AG20443 (cell line): ENCODE data around the gene POLR3G.

Experiments
- DNase-seq: peaks from one replicate; pipeline ENCODE4 v3.0.0; 2012; ENCODE audit warnings: low spot score, mixed read lengths

The POLR3G gene

DNA sequence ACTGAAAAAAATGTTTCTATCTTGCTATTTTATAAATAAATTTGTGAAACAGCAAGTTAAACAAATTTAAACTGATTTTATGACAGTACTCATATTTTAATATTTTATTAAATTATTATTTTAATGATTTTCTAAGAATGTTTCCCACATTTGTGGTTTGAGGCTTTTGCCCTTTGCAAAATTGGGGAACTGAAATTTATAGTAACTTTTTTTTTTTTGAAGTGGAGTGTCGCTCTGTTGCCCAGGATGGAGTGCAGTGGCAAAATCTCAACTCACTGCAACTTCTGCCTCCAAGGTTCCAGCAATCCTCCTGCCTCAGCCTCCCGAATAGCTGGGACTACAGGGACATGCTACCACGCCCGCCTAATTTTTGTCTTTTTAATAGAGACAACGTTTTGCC lies 76.7 kb downstream of the POLR3G start:
- no peak for DNase-seq

DNA sequence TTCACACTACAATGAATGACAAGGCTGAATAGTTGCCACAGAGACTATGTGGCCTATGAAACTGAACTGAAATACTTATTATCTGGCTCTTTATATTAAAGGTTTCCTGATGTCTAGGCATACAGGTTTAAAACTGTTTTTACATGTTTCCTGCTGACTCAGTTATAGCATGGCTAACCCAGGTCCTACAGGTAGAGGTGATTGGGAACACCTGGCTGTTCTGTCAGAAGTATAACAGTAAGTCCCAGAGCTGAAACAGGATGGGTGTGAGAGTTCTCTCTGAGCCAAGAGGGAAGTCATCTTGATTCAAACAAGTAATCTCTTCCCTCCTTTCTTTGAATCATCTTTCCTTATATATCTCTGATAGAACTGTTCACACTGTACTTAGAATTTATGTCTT lies 79.0 kb downstream of the POLR3G start:
- DNase-seq = no peak

DNA sequence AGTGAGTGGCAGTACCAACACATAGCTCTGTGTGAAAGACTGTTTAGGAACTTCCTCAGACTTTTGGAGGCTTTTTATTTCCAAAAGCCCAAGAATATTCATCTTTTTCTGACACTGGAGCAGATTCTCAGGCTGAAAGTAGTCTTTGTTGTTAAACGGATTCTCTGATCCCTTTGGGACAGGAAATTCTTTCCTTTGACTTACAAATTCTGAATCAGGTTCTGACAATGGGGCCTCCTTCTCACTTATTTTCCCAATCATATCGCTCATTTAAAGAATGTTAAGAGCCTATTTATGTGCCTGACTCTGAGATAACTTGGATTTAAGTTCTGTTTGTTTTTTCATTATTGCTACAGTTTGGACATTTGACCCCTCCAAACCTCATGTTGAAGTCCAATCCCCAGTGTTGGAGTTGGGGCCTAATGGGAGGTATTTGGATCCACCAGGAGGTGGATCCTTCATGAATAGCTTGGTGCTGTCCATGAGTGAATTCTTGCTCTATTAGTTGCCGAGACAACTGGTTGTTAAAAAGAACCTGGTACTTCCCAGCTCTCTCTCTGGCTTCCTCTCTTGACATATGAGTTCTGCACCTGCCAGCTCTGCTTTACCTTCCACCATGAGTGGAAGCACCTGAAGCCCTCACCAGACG lies 79.8 kb downstream of the POLR3G start:
- DNase-seq = no peak

DNA sequence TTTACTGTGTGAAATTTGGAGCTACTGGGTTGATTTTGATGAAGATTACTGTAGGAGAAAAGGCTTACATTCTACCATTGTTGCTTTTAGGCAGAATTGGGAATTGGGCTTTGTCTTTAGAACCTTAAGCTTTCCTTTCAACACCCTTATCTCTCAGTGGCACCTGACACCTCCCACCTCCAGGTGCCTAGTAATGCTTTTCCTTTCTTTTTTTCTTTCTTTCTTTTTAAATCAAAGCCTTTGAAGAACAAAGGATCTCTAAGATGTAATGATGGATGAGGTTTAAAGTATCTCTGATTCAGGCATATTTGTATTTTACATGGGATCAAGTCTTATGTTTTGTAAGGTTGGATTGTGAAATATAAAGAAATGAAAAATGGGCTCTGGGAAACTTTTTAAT lies 81.0 kb downstream of the POLR3G start:
- DNase-seq = no peak

DNA sequence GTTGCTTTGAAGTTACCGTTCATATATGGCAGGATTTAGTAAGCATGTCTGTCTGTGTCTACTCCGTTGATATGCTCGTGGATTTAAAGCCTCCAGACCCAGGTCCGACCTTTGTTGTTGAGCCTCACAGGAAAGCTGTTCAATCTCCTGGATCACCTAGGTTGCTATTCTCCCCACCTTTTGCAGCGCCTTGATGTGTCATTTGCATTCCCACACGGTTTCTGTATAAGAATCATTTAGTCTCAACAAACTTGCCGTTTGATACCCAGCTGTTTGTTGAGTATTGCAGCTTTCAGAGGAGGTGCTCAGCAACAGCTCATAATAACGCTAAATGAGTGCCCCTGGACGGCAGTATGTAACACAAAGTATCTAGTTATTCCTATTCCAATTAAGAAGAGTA lies 82.7 kb downstream of the POLR3G start:
- no peak for DNase-seq

DNA sequence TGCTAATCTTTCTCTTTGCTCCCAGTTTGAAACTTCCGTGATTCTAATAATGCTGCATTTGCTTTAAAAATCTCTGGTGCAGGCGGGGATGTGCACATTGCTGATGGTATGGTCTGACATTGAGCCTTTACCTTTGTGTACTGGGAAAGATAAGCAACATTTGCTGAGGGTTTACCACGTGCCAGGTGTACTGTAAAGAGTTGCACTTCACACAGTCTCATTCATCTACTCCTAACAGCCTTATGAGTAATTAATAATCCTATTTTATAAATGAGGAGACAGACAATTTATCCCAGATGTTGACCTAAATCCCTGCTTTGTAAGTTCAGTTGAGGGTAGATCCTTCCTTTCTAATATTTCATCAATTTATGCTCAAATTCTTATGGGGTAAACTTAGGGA lies 83.2 kb downstream of the POLR3G start:
- DNase-seq = no peak

DNA sequence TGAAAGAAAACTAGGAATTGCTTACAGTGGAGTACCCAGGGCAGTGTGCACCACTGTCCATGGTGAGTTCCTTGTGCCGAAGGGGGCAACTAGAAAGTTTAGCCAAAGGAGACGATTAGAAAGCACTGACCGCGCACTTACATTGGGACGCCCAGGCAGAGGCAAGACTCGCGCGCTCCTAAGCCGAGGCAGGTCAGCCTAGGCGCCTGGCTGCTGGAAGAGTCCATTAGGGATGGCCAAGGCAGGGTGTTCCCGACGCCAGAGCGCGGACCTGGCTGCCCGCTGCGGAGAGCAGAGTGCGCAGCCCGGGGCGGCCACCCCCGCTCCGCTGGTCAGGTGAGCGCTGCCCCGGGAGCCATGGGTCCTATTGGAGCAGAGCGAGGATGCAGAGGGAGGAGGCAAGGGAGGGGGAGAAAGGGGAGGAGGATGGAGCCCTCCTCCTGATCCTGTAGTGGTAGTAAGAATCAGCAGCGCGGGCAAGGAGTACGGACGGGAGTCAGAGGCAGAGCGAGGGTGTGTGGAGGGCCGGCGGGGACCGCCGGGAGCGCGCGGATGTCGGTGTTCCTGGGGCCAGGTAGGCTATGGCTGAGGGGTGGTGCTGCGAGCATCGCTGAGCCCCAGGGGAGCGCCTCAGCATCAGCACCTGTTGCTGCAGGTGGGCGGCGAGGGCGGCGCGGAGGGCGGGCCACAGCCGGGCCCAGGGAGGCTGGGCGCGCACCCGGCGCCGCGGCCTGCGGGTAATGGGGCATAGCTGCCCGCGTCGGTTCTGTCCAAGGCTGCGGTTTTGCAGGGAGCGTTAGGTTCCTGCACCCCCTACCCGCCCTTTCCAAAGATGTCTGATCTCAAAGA lies 83.9 kb downstream of the POLR3G start, which contains the start of gene ADGRV1:
Gene ADGRV1 (plus strand): TSS at position 454 of the 849 bp plus-strand sequence. CDS start 99 bp downstream, at position 553.
- peak; percentile 37 for DNase-seq

DNA sequence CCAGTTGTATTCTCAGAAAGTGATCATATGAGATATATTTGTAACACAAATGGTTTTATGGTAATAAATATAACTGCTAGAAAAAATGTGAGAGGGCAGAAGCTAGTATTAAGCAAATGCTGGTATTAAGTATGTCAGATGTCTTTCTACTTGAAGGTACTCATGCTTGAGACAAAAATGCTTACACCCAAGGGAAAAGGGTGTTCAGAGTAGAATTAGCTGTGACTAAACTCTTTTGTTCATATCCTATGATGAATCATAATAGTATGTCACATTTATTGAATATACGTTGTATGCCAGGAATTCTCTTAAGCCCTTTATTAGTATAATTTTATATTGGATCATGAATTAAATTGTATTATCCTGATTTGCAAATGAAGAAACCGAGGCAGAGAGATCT lies 86.1 kb downstream of the POLR3G start:
- no peak for DNase-seq

DNA sequence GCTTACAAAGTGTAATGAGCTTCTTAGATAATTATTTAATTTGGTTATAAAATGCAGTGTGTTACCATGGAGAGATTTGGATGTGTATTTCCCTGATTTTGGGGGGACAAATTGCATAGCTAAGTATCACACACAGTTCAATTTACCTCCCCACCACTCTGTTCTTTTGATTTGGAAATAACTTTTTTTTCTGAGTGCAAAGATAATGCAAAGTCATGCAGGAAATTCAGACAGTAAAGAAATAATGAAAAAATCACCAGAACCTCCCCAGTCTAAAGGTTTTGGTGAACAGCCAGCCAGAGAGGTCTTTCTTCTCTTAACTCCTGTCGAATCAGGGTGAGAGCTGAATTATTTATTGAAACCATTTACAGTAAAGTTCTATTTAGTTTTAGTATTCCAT lies 87.1 kb downstream of the POLR3G start:
- no peak for DNase-seq

DNA sequence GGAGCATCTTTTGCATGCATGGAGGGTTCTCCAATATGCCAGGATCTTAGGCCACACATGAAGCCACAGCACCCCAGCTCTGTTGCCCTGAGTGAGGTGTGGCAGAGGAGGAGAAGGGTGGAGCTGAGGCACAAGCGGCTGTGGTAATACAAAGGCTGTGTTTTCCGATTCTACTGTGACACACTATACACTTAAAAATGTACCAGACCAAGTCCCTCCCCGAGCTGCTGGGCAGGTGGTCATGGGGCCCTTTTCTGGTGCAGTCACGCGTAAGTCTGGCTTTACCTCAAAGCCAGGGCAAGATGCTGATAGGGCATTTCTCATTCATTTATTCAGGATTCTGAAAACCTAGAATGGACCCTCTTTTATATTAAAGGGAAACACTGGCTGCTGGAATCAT lies 87.7 kb downstream of the POLR3G start:
- no peak for DNase-seq

DNA sequence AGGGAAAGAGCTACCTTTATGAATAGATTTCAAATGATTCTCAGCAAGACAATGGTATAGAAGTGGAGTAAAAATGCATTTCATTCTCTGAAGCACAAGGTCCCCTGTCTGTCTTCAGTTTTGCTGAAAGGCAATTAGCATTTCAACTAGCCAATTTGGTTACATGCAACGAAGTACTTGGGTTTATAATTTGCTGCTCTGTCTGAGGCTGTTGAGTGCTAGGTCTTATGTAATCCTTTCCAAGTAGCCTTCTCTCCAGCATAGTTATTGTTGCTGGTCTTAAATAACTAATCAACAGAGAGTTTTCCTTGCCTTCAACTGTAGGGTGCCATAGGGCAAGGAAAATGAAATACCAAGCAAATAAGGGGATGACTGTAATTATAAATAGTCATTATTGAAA lies 88.4 kb downstream of the POLR3G start:
- no peak for DNase-seq
